OCI-LY1 (cell line): ENCODE data around the gene GLTPD2.
A peak's percentile ranks its signal among the peaks of the same experiment; 100 is the strongest.

Experiments used
- H2AFZ ChIP-seq: fragments of 200-600 bp; sonication (generic), shearing (Covaris generic); 2 replicates; pipeline ENCODE4 v1.6.0; 2014; ENCODE audit warnings: antibody characterized with exemption, mild to moderate bottlenecking, low read length
- H3F3A ChIP-seq: fragments of 200-600 bp; sonication (generic), shearing (Covaris generic); 2 replicates; pipeline ENCODE4 v1.6.0; 2014; ENCODE audit warnings: mild to moderate bottlenecking, antibody characterized with exemption, low read length, moderate library complexity; ENCODE audit not compliant: insufficient read depth
- H3K27ac ChIP-seq: fragments of 200-600 bp; sonication (generic); 2 replicates; pipeline ENCODE4 v1.5.1; 2014; ENCODE audit warnings: low read length, mixed run types, mild to moderate bottlenecking, low read depth; ENCODE audit not compliant: poor library complexity, severe bottlenecking
- H3K27me3 ChIP-seq: fragments of 200-600 bp; sonication (generic); 2 replicates; pipeline ENCODE4 v1.6.0; 2014; ENCODE audit warnings: antibody characterized with exemption, mild to moderate bottlenecking, low read length, moderate library complexity; ENCODE audit not compliant: insufficient read depth
- H3K36me3 ChIP-seq: fragments of 200-600 bp; sonication (generic); 2 replicates; pipeline ENCODE4 v1.6.1; 2014; ENCODE audit warnings: mild to moderate bottlenecking, antibody characterized with exemption, low read length, moderate library complexity, mixed read lengths; ENCODE audit not compliant: insufficient read depth
- H3K4me1 ChIP-seq: fragments of 200-600 bp; sonication (generic); 2 replicates; pipeline ENCODE4 v1.5.1; 2014; ENCODE audit warnings: mild to moderate bottlenecking, low read length, moderate library complexity; ENCODE audit not compliant: insufficient read depth, severe bottlenecking
- H3K4me2 ChIP-seq: fragments of 200-600 bp; sonication (generic), shearing (Covaris generic); 2 replicates; pipeline ENCODE4 v1.6.1; 2014; ENCODE audit warnings: low read length
- H3K4me3 ChIP-seq: fragments of 200-600 bp; sonication (generic); 2 replicates; pipeline ENCODE4 v1.5.1; 2014; ENCODE audit warnings: low read length, low read depth, mild to moderate bottlenecking, mixed read lengths; ENCODE audit not compliant: poor library complexity, severe bottlenecking
- H3K79me2 ChIP-seq: fragments of 200-600 bp; shearing (Covaris generic); 2 replicates; pipeline ENCODE4 v1.6.1; 2016; ENCODE audit warnings: mixed run types, low read length, mixed read lengths; ENCODE audit not compliant: insufficient read depth
- H3K9ac ChIP-seq: fragments of 200-600 bp; sonication (generic), shearing (Covaris generic); 2 replicates; pipeline ENCODE4 v1.6.1; 2014; ENCODE audit warnings: mild to moderate bottlenecking, low read length, mixed read lengths
- H3K9me2 ChIP-seq: fragments of 200-600 bp; sonication (generic), shearing (Covaris generic); 2 replicates; pipeline ENCODE4 v1.6.1; 2014; ENCODE audit warnings: low read depth, mild to moderate bottlenecking, low read length, mixed read lengths
- H3K9me3 ChIP-seq: fragments of 200-600 bp; shearing (Covaris generic); 2 replicates; pipeline ENCODE4 v1.6.1; 2014; ENCODE audit warnings: low read length, mixed read lengths
- H4K20me1 ChIP-seq: fragments of 200-600 bp; sonication (generic), shearing (Covaris generic); 2 replicates; pipeline ENCODE4 v1.6.0; 2016; ENCODE audit warnings: mild to moderate bottlenecking, low read length; ENCODE audit not compliant: insufficient read depth
- CTCF ChIP-seq: fragments of 200-600 bp; sonication (generic), shearing (Covaris generic); IDR thresholded peaks from 2 replicates; pipeline ENCODE4 v1.5.1; 2017; ENCODE audit warnings: mild to moderate bottlenecking, antibody characterized with exemption, low read length, moderate library complexity, mixed read lengths
- EZH2 ChIP-seq: fragments of 200-600 bp; sonication (generic), shearing (Covaris generic); IDR thresholded peaks from 2 replicates; pipeline ENCODE4 v1.8.0; 2017; ENCODE audit warnings: borderline replicate concordance, mixed run types, mild to moderate bottlenecking, antibody characterized with exemption, low read length, moderate library complexity, mixed read lengths

Gene GLTPD2

DNA sequence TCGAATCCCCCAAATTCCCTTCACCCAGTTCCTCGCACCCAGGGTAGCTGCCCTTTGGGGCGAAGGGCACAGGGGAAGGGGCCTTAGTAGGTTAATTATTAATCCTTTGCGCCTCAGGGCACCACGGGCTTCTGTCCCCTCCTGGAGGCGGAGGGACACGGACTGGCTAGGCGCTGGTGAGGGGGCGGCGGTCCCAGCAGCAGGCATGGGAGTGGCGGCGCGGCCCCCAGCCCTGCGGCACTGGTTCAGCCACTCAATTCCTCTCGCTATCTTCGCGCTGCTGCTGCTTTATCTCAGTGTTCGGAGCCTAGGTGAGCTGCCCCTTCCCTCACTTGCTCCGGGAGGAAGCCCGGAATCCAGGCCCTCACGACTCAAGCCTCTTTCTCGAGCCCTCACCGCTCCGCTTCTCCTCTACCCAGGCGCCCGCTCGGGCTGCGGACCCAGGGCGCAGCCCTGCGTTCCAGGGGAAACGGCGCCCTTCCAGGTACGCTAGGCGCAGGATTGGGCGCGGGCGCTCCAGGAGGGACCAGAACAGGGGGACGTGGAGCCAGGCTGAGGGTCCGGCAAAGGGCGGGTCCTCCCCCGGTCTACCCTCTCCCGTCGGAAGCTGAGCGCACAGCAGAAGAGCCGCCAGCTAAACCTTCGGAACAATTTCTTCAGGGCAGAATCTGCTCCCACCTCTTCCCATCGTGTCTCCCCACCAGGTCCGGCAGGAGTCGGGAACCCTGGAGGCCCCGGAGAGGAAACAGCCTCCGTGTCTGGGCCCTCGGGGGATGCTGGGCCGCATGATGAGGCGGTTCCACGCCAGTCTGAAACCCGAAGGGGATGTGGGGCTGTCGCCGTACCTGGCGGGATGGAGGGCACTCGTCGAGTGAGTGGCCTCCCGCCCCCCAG, at the start of gene GLTPD2:
TSS of gene GLTPD2 (plus strand) at position 158 of the 894 bp plus-strand sequence. CDS start at position 206, 48 bp downstream.
- Histone ChIP-seq H3K4me1 (peaks cover 17% of the 10 kb centered on the region), H3K27me3 (peaks cover 5% of the 10 kb centered on the region; the same call in 1 of the 2 replicates), H3K4me2 (peak within 1 kb of the TSS; percentile 100), H3K9me3 (no peaks in the 10 kb centered on the region), H3K36me3 (no peaks in the 10 kb centered on the region), H4K20me1 (no peaks in the 10 kb centered on the region), H3K9me2 (no peaks in the 10 kb centered on the region), H3K79me2 (no peaks in the 10 kb centered on the region), H3K9ac (peak within 1 kb of the TSS; percentile 72), H3K27ac (no peak within 1 kb of the TSS), H2AFZ (peak within 1 kb of the TSS; percentile 87; the same call in 1 of the 2 replicates), H3F3A (no peaks in the 10 kb centered on the region), H3K4me3 (peak within 1 kb of the TSS; percentile 68)
- TF ChIP-seq EZH2 (no peak), CTCF (no peak)

DNA sequence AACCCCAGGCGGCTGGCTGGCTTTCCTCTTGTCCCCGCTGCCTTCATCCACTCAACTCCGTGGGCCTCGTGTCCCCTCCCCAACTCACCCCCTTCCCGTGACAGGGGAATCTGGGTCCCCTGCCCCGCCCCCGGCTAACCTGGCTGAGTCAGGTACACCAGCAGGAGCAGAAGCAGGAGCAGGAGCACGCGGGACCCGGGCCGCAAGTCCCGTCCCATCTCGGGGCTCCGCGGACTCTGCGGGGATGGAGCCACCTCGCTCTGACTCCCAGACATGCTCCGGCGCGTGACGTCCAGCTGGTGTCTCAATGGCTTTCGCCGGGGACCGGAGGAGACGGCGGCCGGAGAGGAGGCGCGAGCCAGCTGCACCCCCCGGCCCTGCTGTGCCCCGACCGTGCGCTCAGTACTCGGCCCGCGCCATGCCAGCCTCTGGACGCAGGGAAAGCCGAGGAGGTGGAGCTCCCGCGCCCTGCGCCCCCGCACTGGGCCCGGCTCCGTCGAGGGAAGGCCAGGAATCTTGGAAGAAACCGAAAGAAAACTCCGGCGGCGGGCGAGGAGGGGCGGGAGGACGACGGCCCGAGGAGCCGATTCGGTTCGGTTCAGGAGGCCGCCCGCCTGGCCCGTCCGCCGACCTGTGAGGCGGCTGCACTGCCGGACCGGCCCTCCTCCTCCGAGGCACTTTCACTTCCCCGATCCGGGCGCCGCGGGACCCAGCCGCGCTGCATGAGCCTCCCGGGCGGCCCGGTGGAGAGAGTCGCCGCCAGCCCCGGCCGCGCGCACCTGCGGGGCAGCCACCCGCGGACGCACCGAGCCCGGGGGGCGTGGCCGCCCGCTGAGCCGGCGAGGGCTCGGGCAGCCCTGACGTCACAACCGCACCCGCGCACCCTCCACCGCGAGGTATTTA, 49.4 kb upstream of the GLTPD2 start, which contains the start of the genes CXCL16 and ZMYND15:
TSS of gene CXCL16 (minus strand) at position 807 of the 903 bp plus-strand sequence. CDS start at position 218, 589 bp downstream.
TSS of gene ZMYND15 (plus strand) at position 712 of the 903 bp plus-strand sequence. CDS start 716 bp downstream, outside the sequence.
- Histone ChIP-seq H3K36me3 (no peaks in the 10 kb centered on the region), H3K4me2 (peak within 1 kb of the TSS; percentile 87), H4K20me1 (no peaks in the 10 kb centered on the region), H3K9me2 (no peaks in the 10 kb centered on the region), H3K4me3 (peak within 1 kb of the TSS; percentile 70), H3K4me1 (peaks cover 14% of the 10 kb centered on the region), H3F3A (no peaks in the 10 kb centered on the region), H3K79me2 (no peaks in the 10 kb centered on the region), H3K9ac (peak within 1 kb of the TSS; percentile 65), H3K27ac (no peak within 1 kb of the TSS), H2AFZ (no peak within 1 kb of the TSS), H3K27me3 (peaks cover 9% of the 10 kb centered on the region), H3K9me3 (no peaks in the 10 kb centered on the region)
- TF ChIP-seq CTCF (no peak), EZH2 (no peak)

- no peaks in the 10 kb centered on the region for H3K9me3 ChIP-seq
- H3K27ac ChIP-seq, result no peak overlapping the region
- no peaks in the 10 kb centered on the region for H3K9me2 ChIP-seq
- peaks cover 14% of the 10 kb centered on the region for H3K4me1 ChIP-seq
- H2AFZ ChIP-seq, result no peak overlapping the region
- no peaks in the 10 kb centered on the region for H3K36me3 ChIP-seq
- H3K4me2 ChIP-seq, result peak overlapping the region; percentile 87
- H3K4me3 ChIP-seq, result peak overlapping the region; percentile 70
- H3K27me3 ChIP-seq, result peaks cover 9% of the 10 kb centered on the region
- H3F3A ChIP-seq, result no peaks in the 10 kb centered on the region
- H4K20me1 ChIP-seq, result no peaks in the 10 kb centered on the region
- H3K79me2 ChIP-seq, result no peaks in the 10 kb centered on the region
- TF ChIP-seq CTCF (no peak), EZH2 (no peak)
- no peak overlapping the region; the same call in 1 of the 2 replicates for H3K9ac ChIP-seq
Measured at GRCh38 chr17:4740025-4740351, 48.8 kb upstream of the GLTPD2 start.
